HAP-1 (cell line): ENCODE measurements around the gene FZR1.
"Not testable (repeated sequence)": the region's sequence is repeated elsewhere in the genome, so short reads cannot be mapped to it uniquely, and the experiment has no call there.

Source experiments
- DNase-seq, 2 experiments: peaks; one replicate each; pipeline ENCODE4 v3.0.0-alpha.2; 2016 to 2020; ENCODE audit warnings: low spot score in 2 of 2
- H3K27me3 ChIP-seq: fragments of 250-450 bp; sonication (Bioruptor Pico); 2 replicates; pipeline ENCODE4 v1.5.1; 2020; ENCODE audit warnings: low read depth, mild to moderate bottlenecking, moderate library complexity
- H3K36me3 ChIP-seq: fragments of 250-450 bp; sonication (Bioruptor Pico); replicated peaks from 2 replicates; pipeline ENCODE4 v1.5.1; 2020; ENCODE audit warnings: mild to moderate bottlenecking
- H3K4me1 ChIP-seq: fragments of 250-450 bp; sonication (Bioruptor Pico); 2 replicates; pipeline ENCODE4 v1.5.1; 2020; ENCODE audit warnings: mild to moderate bottlenecking
- H3K4me3 ChIP-seq: fragments of 250-450 bp; sonication (Bioruptor Pico); 2 replicates; pipeline ENCODE4 v1.5.1; 2020; ENCODE audit warnings: mild to moderate bottlenecking, moderate library complexity
- H3K9me3 ChIP-seq: fragments of 250-450 bp; sonication (Bioruptor Pico); 2 replicates; pipeline ENCODE4 v1.5.1; 2020; ENCODE audit warnings: mild to moderate bottlenecking, moderate library complexity
- in situ Hi-C: fragments of 300-500 bp; cut with MboI; formaldehyde crosslinking; loops from 3 replicates; pipeline ENCODE4 v1.14.3; 2020; ENCODE audit warnings: low sequenced_read_pairs, inconsistent platforms, mixed read lengths

The FZR1 gene

GRCh38 chr19:3529299-3529698 is 23.2 kb downstream of the FZR1 start:
- H3K4me1 ChIP-seq, DNase-seq, H3K9me3 ChIP-seq, H3K27me3 ChIP-seq, H3K4me3 ChIP-seq, in situ Hi-C loops: not testable (repeated sequence)
- H3K36me3 ChIP-seq, result peaks cover 61% of the 10 kb centered on the region

- peaks cover 66% of the 10 kb centered on the region for H3K36me3 ChIP-seq
- DNase-seq, result no peak
- no peaks in the 10 kb centered on the region for H3K4me1 ChIP-seq
- H3K9me3 ChIP-seq, result no peaks in the 10 kb centered on the region
- H3K4me3 ChIP-seq, result no peak overlapping the region
- in situ Hi-C loops, result no loop called here
- H3K27me3 ChIP-seq, result no peaks in the 10 kb centered on the region
Measured at GRCh38 chr19:3530389-3530788, 24.3 kb downstream of the FZR1 start.

GRCh38 chr19:3531716-3532115 is 25.6 kb downstream of the FZR1 start:
- peaks cover 64% of the 10 kb centered on the region for H3K36me3 ChIP-seq
- in situ Hi-C loops, result no loop called here
- H3K4me1 ChIP-seq, result no peaks in the 10 kb centered on the region
- no peak for DNase-seq
- H3K4me3 ChIP-seq, result no peak overlapping the region
- no peaks in the 10 kb centered on the region for H3K27me3 ChIP-seq
- no peaks in the 10 kb centered on the region for H3K9me3 ChIP-seq

- no peaks in the 10 kb centered on the region for H3K4me1 ChIP-seq
- H3K36me3 ChIP-seq, result peaks cover 59% of the 10 kb centered on the region
- H3K4me3 ChIP-seq, result no peak overlapping the region
- no peaks in the 10 kb centered on the region for H3K9me3 ChIP-seq
- DNase-seq, result no peak
- no peaks in the 10 kb centered on the region for H3K27me3 ChIP-seq
- in situ Hi-C loops, result no loop called here
Measured at GRCh38 chr19:3532154-3532786, 26.2 kb downstream of the FZR1 start.

GRCh38 chr19:3533033-3533432 is 26.9 kb downstream of the FZR1 start:
- Histone ChIP-seq H3K36me3 (peaks cover 57% of the 10 kb centered on the region), H3K9me3 (no peaks in the 10 kb centered on the region), H3K27me3 (no peaks in the 10 kb centered on the region), H3K4me1 (no peaks in the 10 kb centered on the region), H3K4me3 (no peak overlapping the region)
- no peak for DNase-seq
- in situ Hi-C loops, result no loop called here

GRCh38 chr19:3533563-3534216 is 27.6 kb downstream of the FZR1 start:
- DNase-seq, result no peak
- H3K27me3 ChIP-seq, result no peaks in the 10 kb centered on the region
- H3K4me1 ChIP-seq, result no peaks in the 10 kb centered on the region
- no peaks in the 10 kb centered on the region for H3K9me3 ChIP-seq
- in situ Hi-C loops, result no loop called here
- peaks cover 60% of the 10 kb centered on the region for H3K36me3 ChIP-seq
- no peak overlapping the region for H3K4me3 ChIP-seq

- no peak overlapping the region for H3K4me3 ChIP-seq
- peaks cover 62% of the 10 kb centered on the region for H3K36me3 ChIP-seq
- no peak for DNase-seq
- no peaks in the 10 kb centered on the region for H3K9me3 ChIP-seq
- H3K4me1 ChIP-seq, result no peaks in the 10 kb centered on the region
- in situ Hi-C loops, result no loop called here
- H3K27me3 ChIP-seq, result no peaks in the 10 kb centered on the region
Measured at GRCh38 chr19:3534375-3535234, 28.5 kb downstream of the FZR1 start.

GRCh38 chr19:3535235-3535535 is 29.1 kb downstream of the FZR1 start:
- Histone ChIP-seq H3K4me3 (no peak overlapping the region), H3K36me3 (peaks cover 64% of the 10 kb centered on the region), H3K4me1 (no peaks in the 10 kb centered on the region), H3K9me3 (no peaks in the 10 kb centered on the region), H3K27me3 (no peaks in the 10 kb centered on the region)
- in situ Hi-C loops, result no loop called here
- DNase-seq, result no peak

GRCh38 chr19:3535563-3535965 is 29.5 kb downstream of the FZR1 start:
- Histone ChIP-seq H3K4me3 (no peak overlapping the region), H3K4me1 (no peaks in the 10 kb centered on the region), H3K27me3 (no peaks in the 10 kb centered on the region), H3K9me3 (no peaks in the 10 kb centered on the region), H3K36me3 (peaks cover 63% of the 10 kb centered on the region)
- in situ Hi-C loops, result no loop called here
- no peak for DNase-seq

GRCh38 chr19:3535981-3536380 is 29.9 kb downstream of the FZR1 start:
- no peaks in the 10 kb centered on the region for H3K4me1 ChIP-seq
- no peaks in the 10 kb centered on the region for H3K27me3 ChIP-seq
- in situ Hi-C loops, result no loop called here
- peaks cover 59% of the 10 kb centered on the region for H3K36me3 ChIP-seq
- no peak for DNase-seq
- no peak overlapping the region for H3K4me3 ChIP-seq
- H3K9me3 ChIP-seq, result no peaks in the 10 kb centered on the region

- H3K9me3 ChIP-seq, result no peaks in the 10 kb centered on the region
- H3K4me1 ChIP-seq, result no peaks in the 10 kb centered on the region
- peaks cover 53% of the 10 kb centered on the region for H3K36me3 ChIP-seq
- DNase-seq, result no peak
- no peak overlapping the region for H3K4me3 ChIP-seq
- in situ Hi-C loops, result no loop called here
- no peaks in the 10 kb centered on the region for H3K27me3 ChIP-seq
Measured at GRCh38 chr19:3536429-3537100, 30.5 kb downstream of the FZR1 start.

GRCh38 chr19:3537101-3537437 is 31.0 kb downstream of the FZR1 start:
- H3K4me3 ChIP-seq, result no peak overlapping the region
- no peaks in the 10 kb centered on the region for H3K9me3 ChIP-seq
- DNase-seq, result no peak
- in situ Hi-C loops, result no loop called here
- H3K27me3 ChIP-seq, result no peaks in the 10 kb centered on the region
- peaks cover 48% of the 10 kb centered on the region for H3K36me3 ChIP-seq
- H3K4me1 ChIP-seq, result no peaks in the 10 kb centered on the region

- Histone ChIP-seq H3K4me3 (no peak overlapping the region), H3K4me1 (no peaks in the 10 kb centered on the region), H3K9me3 (no peaks in the 10 kb centered on the region), H3K27me3 (no peaks in the 10 kb centered on the region), H3K36me3 (peaks cover 43% of the 10 kb centered on the region)
- in situ Hi-C loops, result no loop called here
- no peak for DNase-seq
Measured at GRCh38 chr19:3537438-3538240, 31.5 kb downstream of the FZR1 start.
